GM18907 (cell line): ENCODE measurements around the gene INTU.

Experiments
- ATAC-seq: cut with Tn5 transposase; IDR thresholded peaks from one replicate; pipeline ENCODE4 v1.9.1; 2021; ENCODE audit warnings: mild to moderate bottlenecking, moderate library complexity; ENCODE audit not compliant: unreplicated experiment

Gene INTU

DNA sequence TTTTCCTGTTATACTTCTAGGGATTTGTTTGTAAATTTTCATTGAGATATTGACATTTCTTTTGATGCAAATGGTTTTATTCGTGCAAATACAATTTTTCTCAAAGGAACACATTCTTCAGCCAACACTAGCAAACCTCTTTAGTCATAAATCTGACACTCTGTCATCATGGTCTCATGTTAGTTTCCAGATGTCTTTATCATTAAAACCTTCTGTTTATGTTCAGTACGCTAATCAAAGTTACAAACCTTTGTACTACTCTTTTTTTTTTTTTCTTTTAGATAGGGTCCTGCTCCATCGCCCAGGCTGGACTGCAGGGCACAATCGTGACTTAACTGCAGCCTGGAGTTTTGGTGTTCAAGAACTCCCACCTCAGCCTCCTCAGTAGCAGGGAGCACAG lies 104.5 kb downstream of the INTU start:
- ATAC-seq: no peak

DNA sequence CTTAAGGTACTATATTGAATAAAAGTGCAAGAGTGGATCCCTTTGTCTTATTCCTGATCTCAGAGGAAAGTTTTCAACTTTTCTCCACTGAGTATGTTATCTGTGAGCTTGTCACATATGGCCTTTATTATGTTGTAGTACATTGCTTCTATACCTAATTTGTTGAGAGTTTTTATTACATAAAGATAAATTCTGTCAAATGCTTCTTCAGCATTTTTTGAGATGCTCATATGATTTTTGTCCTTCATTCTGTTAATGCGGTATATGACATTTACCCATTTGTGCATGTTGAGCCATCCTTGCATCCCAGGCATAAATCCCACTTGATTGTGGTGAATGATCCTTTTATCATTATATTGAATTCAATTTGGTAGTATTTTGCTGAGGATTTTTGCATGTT lies 108.5 kb downstream of the INTU start:
- ATAC-seq: no peak

DNA sequence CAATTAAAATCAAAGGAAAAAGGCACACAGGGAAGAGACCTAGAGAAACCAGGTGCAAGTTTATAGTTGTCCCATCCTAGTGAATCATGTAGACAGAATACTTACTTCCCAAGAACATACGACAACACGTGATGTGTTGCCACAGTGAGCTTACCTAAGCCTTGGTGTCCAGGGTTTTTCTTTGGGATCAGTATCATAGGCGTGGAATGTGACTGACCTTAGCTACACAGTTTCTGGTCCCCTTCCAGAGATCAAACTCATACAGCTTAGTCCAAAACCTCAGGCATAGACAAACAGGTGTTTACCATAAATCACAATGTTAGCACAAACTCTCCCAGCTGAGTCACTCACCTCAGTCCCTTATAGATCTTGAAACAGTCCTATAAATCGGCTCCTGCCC lies 115.1 kb downstream of the INTU start:
- no peak for ATAC-seq

DNA sequence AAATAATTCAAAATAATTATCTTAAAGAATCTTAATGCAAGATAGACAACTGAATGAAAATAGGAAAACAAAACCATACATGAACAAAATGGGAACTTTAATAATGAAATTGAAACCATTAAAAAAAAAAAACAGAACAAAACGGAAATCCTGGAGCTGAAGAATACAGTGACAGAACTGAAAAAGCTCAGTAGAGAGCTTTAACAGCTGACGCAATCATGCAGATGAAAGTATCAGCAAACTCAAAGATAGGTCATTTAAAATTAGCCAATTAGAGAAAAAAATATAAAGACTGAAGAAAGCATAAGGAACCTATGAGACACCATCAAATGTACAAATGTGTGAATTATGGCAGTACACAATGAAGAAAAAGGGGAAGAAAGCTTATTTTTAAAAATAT lies 116.2 kb downstream of the INTU start:
- ATAC-seq: no peak

DNA sequence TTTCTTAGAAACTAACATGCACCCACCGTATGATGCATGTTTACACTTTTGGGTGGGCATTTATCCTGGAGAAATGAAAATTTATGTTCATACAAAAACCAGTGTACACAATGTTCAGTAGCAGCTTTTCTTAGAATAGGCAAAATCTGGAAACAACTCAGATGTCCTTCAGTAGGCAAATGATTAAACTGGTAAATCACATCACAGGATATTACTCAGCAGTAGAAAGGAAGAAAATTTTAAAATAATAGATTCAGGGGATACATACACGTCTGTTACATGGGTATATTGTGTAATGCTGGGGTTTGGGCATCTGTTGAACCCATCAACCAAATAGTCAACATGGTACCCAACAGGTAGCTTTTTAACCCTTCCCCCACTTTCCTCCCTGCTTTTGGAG lies 124.1 kb downstream of the INTU start:
- ATAC-seq: no peak

DNA sequence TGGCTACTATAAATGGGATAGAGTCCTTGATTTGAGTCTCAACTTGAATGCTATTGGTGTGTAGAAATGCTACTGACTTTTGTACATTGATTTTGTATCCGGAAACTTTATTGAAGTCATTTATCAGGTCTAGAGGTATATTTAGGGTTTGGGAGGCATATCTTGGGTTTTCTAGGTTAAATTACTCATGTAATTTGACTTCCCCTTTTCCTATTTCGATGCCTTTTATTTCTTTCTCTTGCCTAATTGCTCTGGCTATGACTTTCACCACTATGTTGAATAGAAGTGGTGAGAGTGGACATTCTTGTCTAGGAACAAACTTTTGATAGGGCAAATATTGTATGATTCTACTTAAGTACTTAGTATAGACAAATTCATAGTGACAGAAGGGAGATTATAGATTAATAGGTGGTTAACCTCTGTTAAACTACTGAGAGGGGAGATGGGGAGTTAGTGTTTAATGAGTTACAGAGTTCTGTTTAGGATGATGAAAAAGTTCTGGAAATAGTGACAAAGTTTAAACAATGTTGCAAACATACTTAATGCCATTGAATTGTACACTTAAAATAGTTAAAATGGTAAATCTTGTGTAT lies 126.6 kb downstream of the INTU start:
- ATAC-seq: peak; percentile 93

DNA sequence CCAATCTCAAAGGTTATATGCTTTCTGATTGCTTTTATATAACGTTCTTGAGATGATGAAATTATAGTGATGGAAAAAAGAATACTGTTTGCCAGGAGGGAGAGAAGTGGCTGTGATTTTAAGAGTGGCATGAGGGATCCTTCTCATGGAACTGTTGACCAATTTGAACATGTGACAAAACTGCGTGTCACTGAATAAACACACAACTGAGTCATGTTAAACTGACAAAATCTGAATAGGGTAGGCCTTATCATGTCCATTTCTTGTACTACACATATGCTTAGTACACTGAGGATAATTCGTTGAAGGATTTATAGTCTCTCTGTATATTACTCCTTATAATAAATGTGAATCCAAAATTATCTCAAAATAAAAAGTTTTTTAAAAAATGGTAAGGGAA lies 127.1 kb downstream of the INTU start:
- peak; percentile 5 for ATAC-seq

DNA sequence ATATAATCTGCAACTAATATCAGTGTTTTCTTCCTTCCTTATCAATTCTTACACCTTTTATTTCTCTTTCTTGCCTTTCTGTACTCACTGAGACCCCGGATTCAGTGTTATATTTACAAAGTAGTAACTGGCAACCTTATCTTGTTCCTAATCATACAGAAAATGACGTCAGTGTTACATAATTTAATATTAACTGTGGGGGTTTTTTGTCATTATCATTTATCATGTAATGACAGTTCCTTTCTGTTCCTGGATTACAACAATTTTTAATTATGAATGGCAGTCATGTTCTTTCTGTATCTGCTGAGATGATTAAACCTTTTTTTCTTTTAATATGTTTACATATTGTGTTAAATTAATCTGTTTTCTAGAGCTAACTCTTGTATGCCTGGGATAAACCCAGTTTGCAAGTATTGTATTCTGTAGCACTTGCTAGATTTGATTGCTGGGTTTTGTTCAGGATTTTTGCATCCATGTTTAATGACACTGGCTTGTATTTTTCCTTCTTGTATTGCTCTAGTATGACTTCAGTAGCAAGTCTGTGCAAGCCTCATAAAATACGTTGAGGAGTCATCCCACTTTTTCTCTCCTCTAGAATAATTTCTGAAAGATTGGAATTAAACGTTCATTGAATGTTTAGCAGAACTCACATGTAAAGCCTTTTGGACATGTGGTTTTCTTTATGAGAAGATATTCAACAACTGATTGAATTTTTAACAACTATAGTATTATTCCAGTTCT lies 138.9 kb downstream of the INTU start:
- no peak for ATAC-seq

DNA sequence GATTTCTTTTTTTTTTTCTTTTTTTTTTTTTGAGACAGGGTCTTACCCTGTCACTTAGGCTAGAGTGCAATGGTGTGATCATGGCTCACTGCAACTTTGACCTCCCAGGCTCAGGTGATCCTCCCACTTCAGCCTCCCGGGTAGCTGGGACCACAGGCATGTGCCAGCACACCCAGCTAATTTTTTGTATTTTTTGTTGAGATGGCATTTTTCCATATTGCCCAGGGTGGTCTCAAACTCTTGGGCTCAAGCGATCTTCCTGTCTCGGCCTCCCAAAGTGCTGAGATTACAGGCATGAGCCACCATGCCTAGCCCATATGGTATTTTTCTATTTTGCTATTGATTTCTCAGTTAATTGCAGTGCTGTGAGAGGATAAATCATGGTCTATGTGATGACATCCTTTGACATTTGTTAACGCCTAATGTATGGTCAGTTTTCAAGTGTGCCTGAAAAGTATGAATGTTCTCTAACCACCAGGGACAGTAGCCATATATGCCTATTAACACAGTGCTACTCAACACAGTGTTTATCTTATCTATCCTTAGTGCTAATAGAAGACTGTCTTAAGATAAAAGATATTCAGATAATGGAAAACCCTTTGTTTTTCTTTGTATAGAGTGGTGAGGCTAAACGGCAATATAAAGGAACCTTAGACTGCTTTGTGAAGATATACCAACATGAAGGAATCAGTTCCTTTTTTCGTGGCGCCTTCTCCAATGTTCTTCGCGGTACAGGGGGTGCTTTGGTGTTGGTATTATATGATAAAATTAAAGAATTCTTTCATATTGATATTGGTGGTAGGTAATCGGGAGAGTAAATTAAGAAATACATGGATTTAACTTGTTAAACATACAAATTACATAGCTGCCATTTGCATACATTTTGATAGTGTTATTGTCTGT lies 140.3 kb downstream of the INTU start:
- ATAC-seq: no peak

DNA sequence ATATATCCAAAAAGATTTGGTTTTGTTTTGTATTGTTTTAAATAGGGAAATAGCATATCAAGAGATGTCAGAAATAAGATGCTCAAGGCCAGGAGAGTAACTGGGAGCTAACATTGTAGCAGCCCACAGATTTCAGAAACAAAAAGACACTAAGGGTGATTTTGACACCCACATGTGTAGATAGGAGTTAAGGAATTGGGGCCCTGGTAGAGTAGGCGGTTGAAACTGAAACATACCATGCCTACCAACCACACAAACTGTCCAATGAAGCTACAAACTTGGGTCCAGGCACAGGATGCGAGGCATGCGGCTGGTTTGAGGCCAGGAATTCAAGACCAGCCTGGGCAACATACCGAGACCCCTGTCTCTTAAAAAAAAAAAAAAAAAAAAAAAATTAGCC lies 143.1 kb downstream of the INTU start:
- ATAC-seq: no peak
